K562 (cell line): ENCODE measurements around the gene ITPR2. TPM values are rescaled to one million over a fixed set of nuclear protein-coding genes. Genes with fewer than 3 reads are reported as not detected.
"Not testable (repeated sequence)": the region's sequence is repeated elsewhere in the genome, so short reads cannot be mapped to it uniquely, and the experiment has no call there.

ENCODE experiments used
- ATAC-seq: fragments of 200-7000 bp; cut with Tn5 transposase; 3 replicates; pipeline ENCODE4 v1.9.1; 2020; ENCODE audit warnings: moderate library complexity
- BruUV-seq: library from RNA; stranded (reverse); fragments of 400-500 nt; replicated peaks from 2 replicates; lab custom pipeline; 2021; lab: Mats Ljungman, UMichigan
- CTCF ChIA-PET: fragments of 300-600 bp; formaldehyde crosslinking; extraction: SDS; loops from one replicate; lab custom pipeline; 2021; ENCODE audit warnings: low intra/inter-chr PET ratio; lab: Yijun Ruan, JAX
- POLR2A ChIA-PET: fragments of 300-600, 350-650 bp; sonication (Branson Sonifier 250); formaldehyde crosslinking; extraction: SDS; loops from one replicate; lab custom pipeline; 2021; ENCODE audit warnings: antibody characterized with exemption, inconsistent platforms; lab: Yijun Ruan, JAX
- DNase-seq, 4 experiments: peaks; one replicate each; pipeline versions ENCODE4 v3.0.0 to v3.0.0-alpha.2; 2011 to 2018; ENCODE audit warnings: low spot score in 3 of 4, mixed read lengths in 3 of 4; ENCODE audit errors: extremely low read depth in 1 of 4
- FAIRE-seq: peaks from 2 replicates; lab custom pipeline; 2011; peaks lifted over from hg19 to GRCh38; lab: Jason Lieb, UNC
- H2AFZ ChIP-seq: 2 replicates; pipeline ENCODE4 v1.6.0; 2011; ENCODE audit warnings: low read depth, low read length, control low read depth, inconsistent platforms
- H3K27ac ChIP-seq: fragments of 200-600 bp; 3 replicates; pipeline ENCODE4 v1.8.0; 2011; ENCODE audit warnings: low read depth, mild to moderate bottlenecking, control low read depth, inconsistent platforms, low read length, moderate library complexity, mixed read lengths; ENCODE audit errors: extremely low read depth
- H3K27me3 ChIP-seq, 2 experiments: fragments of 300-600 bp in 1 of 2; 2 replicates in 1 of 2; 3 replicates in 1 of 2; pipeline versions ENCODE4 v1.6.0 to v1.8.0; 2011; ENCODE audit warnings: inconsistent platforms in 2 of 2, low read length in 2 of 2, mild to moderate bottlenecking in 1 of 2, mixed read lengths in 1 of 2, moderate library complexity in 1 of 2; ENCODE audit not compliant: control insufficient read depth in 2 of 2, insufficient read depth in 2 of 2
- H3K36me3 ChIP-seq: fragments of 300-600 bp; 3 replicates; pipeline ENCODE4 v1.8.0; 2011; ENCODE audit warnings: mild to moderate bottlenecking, low read length, inconsistent platforms; ENCODE audit not compliant: control insufficient read depth, insufficient read depth
- H3K4me1 ChIP-seq, 2 experiments: fragments of 200-600 bp in 1 of 2; replicated peaks in 1 of 2; 2 replicates in 1 of 2; 3 replicates in 1 of 2; pipeline versions ENCODE4 v1.5.1 to v1.8.0; 2011; ENCODE audit warnings: inconsistent platforms in 2 of 2, low read length in 2 of 2, mild to moderate bottlenecking in 1 of 2, mixed read lengths in 1 of 2, moderate library complexity in 1 of 2; ENCODE audit not compliant: control insufficient read depth in 2 of 2, insufficient read depth in 2 of 2
- H3K4me2 ChIP-seq: 2 replicates; pipeline ENCODE4 v1.6.1; 2011; ENCODE audit warnings: low read length, control low read depth, inconsistent platforms, mixed read lengths; ENCODE audit not compliant: insufficient read depth
- H3K4me3 ChIP-seq: fragments of 200-600 bp; sonication (generic), shearing (Covaris generic); 2 replicates; pipeline ENCODE4 v1.5.1; 2016; ENCODE audit warnings: control low read depth, inconsistent platforms
- H3K79me2 ChIP-seq: fragments of 200-600 bp; 3 replicates; pipeline ENCODE4 v1.8.0; 2011; ENCODE audit warnings: low read length, inconsistent platforms; ENCODE audit not compliant: control insufficient read depth, insufficient read depth
- H3K9ac ChIP-seq, 2 experiments: 2 replicates each; pipeline versions ENCODE4 v1.6.0 to v1.6.1; 2011; ENCODE audit warnings: low read depth in 2 of 2, low read length in 2 of 2, control low read depth in 1 of 2, inconsistent platforms in 1 of 2, mild to moderate bottlenecking in 1 of 2, mixed read lengths in 1 of 2; ENCODE audit not compliant: insufficient read depth in 1 of 2
- H3K9me1 ChIP-seq: one replicate; pipeline ENCODE4 v1.6.0; 2011; ENCODE audit warnings: inconsistent platforms, mild to moderate bottlenecking, low read length, moderate library complexity; ENCODE audit not compliant: control insufficient read depth, insufficient read depth
- H3K9me3 ChIP-seq: replicated peaks from 2 replicates; pipeline ENCODE4 v1.5.1; 2011; ENCODE audit warnings: low read depth, low read length, inconsistent platforms; ENCODE audit not compliant: control insufficient read depth, insufficient read depth
- H4K20me1 ChIP-seq: replicated peaks from 2 replicates; pipeline ENCODE4 v1.6.1; 2011; ENCODE audit warnings: low read length, inconsistent platforms, mixed read lengths; ENCODE audit not compliant: control insufficient read depth, insufficient read depth
- CBX8 ChIP-seq: fragments of 200-600 bp; sonication (generic); IDR thresholded peaks from 2 replicates; pipeline ENCODE4 v1.6.1; 2012; ENCODE audit warnings: borderline replicate concordance, mixed run types, low read depth, mild to moderate bottlenecking, moderate library complexity, mixed read lengths, low read length, control low read depth, inconsistent platforms; ENCODE audit not compliant: poor library complexity, severe bottlenecking; ENCODE audit errors: extremely low read depth
- DNMT1 ChIP-seq: fragments of 450-650 bp; IDR thresholded peaks from 2 replicates; pipeline ENCODE4 v1.6.1; 2016; ENCODE audit warnings: antibody characterized with exemption, mild to moderate bottlenecking
- FOSL1 ChIP-seq: fragments of 200-800 bp; sonication (Bioruptor generic); conservative IDR thresholded peaks from 2 replicates; pipeline ENCODE4 v1.6.1; 2016; ENCODE audit warnings: missing genetic modification characterization, missing compliant biosample characterization
- MYC ChIP-seq, 2 experiments: fragments of 250-450 bp in 1 of 2; sonication (Bioruptor Pico) in 1 of 2; IDR thresholded peaks; 2 replicates each; pipeline versions ENCODE4 v1.5.1 to v1.6.1; 2012 to 2021; ENCODE audit warnings: low read depth in 2 of 2, borderline replicate concordance in 1 of 2, improper control_type of control experiment in 1 of 2, low read length in 1 of 2, mild to moderate bottlenecking in 1 of 2, moderate library complexity in 1 of 2
- SNRNP70 ChIP-seq: fragments of 200-400 bp; formaldehyde crosslinking; optimal IDR thresholded peaks from 2 replicates; pipeline ENCODE3; 2017; ENCODE audit warnings: low read depth, low read length
- ZC3H4 ChIP-seq: sonication (generic); formaldehyde crosslinking; IDR thresholded peaks from 2 replicates; pipeline ENCODE4 v1.9.0; 2021; ENCODE audit warnings: missing genetic modification reagents, borderline replicate concordance
- WGBS: fragments of 100-300 bp; shearing (Covaris generic); methylation state at CpG from one replicate; pipeline ENCODE4 v1.1.6; 2016; ENCODE audit warnings: low coverage, mixed read lengths; ENCODE audit not compliant: insufficient coverage; ENCODE audit errors: missing lambda C conversion rate; 5-methylcytosine and 5-hydroxymethylcytosine counted together
- in situ Hi-C: fragments of 300-500 bp; cut with MboI; formaldehyde crosslinking; loops from 4 replicates; pipeline ENCODE4 v1.15.0; 2018; ENCODE audit warnings: inconsistent platforms, mixed read lengths
- intact Hi-C: fragments of 100-400 bp; cut with micrococcal nuclease; formaldehyde crosslinking; loops from 2 replicates; pipeline ENCODE4 v1.14.2; 2022
- polyA plus RNA-seq, 8 experiments: library from polyadenylated mRNA; depleted of rRNA in 4 of 8; stranded (reverse) in 5 of 8; unstranded in 3 of 8; fragments of >200 nt; fragmentation: Nextera tagmentation in 2 of 8; fragmentation: Illumina TruSeq in 1 of 8; extraction: Ambion mirVana in 2 of 8; extraction: Trizol in 1 of 8; gene quantifications; 2 replicates each; pipeline versions ENCODE4 v1.2.1 to v1.2.3, GENCODE V29; 2011 to 2014; ENCODE audit warnings: inconsistent platforms in 1 of 8, missing spikeins in 1 of 8
- total RNA-seq, 7 experiments: library from RNA; depleted of rRNA in 6 of 7; stranded (reverse); fragments of >200 nt in 6 of 7; fragmentation: Illumina TruSeq in 2 of 7; extraction: Trizol in 2 of 7; gene quantifications; 2 replicates each; pipeline versions ENCODE4 v1.2.1 to v1.2.3, GENCODE V29; 2011 to 2021; ENCODE audit warnings: low replicate concordance in 1 of 7
- TF ChIP-seq, protein P1 (sequence below): sonication (generic); formaldehyde crosslinking; IDR thresholded peaks from 2 replicates; pipeline ENCODE4 v1.8.0; 2022; ENCODE audit warnings: missing genetic modification reagents, mild to moderate bottlenecking, borderline replicate concordance

Gene ITPR2
- total and polyA plus RNA-seq, 9 of the 15 experiments (the other 6 are each of a cell fraction or from before 2014, with no cell fraction given), result 0.21 to 3.3 (median 0.95) TPM

DNA sequence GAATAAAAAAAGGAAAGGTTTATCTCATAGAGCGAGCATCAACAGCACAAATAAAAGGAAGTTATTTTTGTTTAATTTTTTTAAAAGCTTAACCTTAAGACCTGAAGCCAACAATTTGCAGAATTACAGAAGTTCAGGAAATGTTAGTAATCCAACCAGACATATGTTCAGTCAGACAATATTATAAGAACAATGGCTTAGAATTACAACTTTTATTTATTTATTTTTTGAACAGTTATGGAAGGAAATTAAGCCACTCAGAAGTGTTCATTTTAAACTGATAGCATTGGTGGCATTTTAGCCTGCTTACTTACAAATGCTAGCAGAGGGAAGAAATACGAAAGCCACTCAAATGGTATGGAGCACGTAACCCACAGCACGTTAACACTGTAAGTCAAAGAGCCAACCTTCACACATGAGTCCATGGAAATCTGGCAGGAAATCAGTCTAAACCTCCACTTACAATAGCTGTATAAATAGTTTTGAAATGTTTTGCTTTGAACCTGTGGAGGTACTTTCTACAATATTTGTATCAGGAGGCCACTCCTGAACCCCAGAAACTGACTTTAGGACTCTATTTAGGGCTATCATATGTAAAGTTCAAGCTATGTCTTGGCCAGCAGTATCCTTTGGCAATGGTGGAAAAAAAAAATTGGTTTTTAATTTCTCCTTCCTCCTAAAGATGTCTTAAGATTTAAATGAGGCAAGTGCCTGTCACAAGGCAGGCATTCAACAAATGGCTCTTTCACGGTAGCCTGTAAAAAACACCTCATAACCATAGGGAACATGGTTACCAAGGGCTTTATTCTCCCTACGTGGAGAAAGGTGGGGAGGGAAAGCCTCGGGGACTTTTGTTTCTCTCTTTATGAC lies 102.3 kb downstream of the ITPR2 start:
- Histone ChIP-seq H3K4me1 (no peaks in the 10 kb centered on the region), H3K9me3 (no peaks in the 10 kb centered on the region), H3K9ac (no peak overlapping the region), H4K20me1 (no peaks in the 10 kb centered on the region), H3K4me3 (no peak overlapping the region), H3K36me3 (no peaks in the 10 kb centered on the region), H3K27ac (no peak overlapping the region), H3K79me2 (no peaks in the 10 kb centered on the region), H2AFZ (no peak overlapping the region), H3K4me2 (no peak overlapping the region), H3K9me1 (no peaks in the 10 kb centered on the region), H3K27me3 (peaks cover 0 to 8% of the 10 kb centered on the region in 2 experiments; a peak in 1 of 5 replicates)
- ATAC-seq (no peak), DNase-seq (no peak), FAIRE-seq (no peak)
- POLR2A ChIA-PET, result interaction anchor here (1.5 kb wide), 1 partner anchor 9 kb away, joined by 5 read pairs; no protein-coding TSS in a partner anchor
- BruUV-seq, result no TSS peak
- TF ChIP-seq ZC3H4 (CRISPR knock-in tag) (no peak), FOSL1 (no peak), SNRNP70 (no peak), DNMT1 (no peak), MYC (IDR thresholded peaks at IDR 0.05; ENCODE audit: low read depth, low read length) (no peak), MYC (CRISPR knock-in tag; IDR thresholded peaks at IDR 0.05; ENCODE audit: borderline replicate concordance, low read depth) (no peak), CBX8 (no peak)
- TF ChIP-seq, protein P1, sequence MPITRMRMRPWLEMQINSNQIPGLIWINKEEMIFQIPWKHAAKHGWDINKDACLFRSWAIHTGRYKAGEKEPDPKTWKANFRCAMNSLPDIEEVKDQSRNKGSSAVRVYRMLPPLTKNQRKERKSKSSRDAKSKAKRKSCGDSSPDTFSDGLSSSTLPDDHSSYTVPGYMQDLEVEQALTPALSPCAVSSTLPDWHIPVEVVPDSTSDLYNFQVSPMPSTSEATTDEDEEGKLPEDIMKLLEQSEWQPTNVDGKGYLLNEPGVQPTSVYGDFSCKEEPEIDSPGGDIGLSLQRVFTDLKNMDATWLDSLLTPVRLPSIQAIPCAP, result no peak
- intact Hi-C loops, result no loop called here
- in situ Hi-C loops, result no loop called here
- WGBS, result 1% methylated on average over 7 of the region's 7 CpGs
- CTCF ChIA-PET, result no interaction called here

GRCh38 chr12:26729137-26729671 lies 103.8 kb downstream of the ITPR2 start:
- H3K27ac ChIP-seq, H3K4me2 ChIP-seq, in situ Hi-C loops, DNase-seq, H3K9me3 ChIP-seq, ATAC-seq, H3K4me1 ChIP-seq, H3K36me3 ChIP-seq, BruUV-seq, H3K27me3 ChIP-seq, intact Hi-C loops, H3K9me1 ChIP-seq, FAIRE-seq, H3K9ac ChIP-seq, H4K20me1 ChIP-seq, H2AFZ ChIP-seq, H3K79me2 ChIP-seq, H3K4me3 ChIP-seq, CTCF ChIA-PET: not testable (repeated sequence)
- POLR2A ChIA-PET, result interaction anchor here (1.5 kb wide), 1 partner anchor 11 kb away, joined by 5 read pairs; no protein-coding TSS in a partner anchor
- 6% methylated on average over 1 of the region's 1 CpG for WGBS
